Activated T-cell treated with anti-CD3 and anti-CD28 coated beads for 48 hours (primary cell): Measurements from ENCODE around the gene MBD3L1.
A peak's percentile ranks its signal among the peaks of the same experiment; 100 is the strongest.

Experiments
- DNase-seq: peaks from one replicate; pipeline ENCODE4 v3.0.0-alpha.2; 2020; ENCODE audit warnings: low read depth

MBD3L1 gene

DNA sequence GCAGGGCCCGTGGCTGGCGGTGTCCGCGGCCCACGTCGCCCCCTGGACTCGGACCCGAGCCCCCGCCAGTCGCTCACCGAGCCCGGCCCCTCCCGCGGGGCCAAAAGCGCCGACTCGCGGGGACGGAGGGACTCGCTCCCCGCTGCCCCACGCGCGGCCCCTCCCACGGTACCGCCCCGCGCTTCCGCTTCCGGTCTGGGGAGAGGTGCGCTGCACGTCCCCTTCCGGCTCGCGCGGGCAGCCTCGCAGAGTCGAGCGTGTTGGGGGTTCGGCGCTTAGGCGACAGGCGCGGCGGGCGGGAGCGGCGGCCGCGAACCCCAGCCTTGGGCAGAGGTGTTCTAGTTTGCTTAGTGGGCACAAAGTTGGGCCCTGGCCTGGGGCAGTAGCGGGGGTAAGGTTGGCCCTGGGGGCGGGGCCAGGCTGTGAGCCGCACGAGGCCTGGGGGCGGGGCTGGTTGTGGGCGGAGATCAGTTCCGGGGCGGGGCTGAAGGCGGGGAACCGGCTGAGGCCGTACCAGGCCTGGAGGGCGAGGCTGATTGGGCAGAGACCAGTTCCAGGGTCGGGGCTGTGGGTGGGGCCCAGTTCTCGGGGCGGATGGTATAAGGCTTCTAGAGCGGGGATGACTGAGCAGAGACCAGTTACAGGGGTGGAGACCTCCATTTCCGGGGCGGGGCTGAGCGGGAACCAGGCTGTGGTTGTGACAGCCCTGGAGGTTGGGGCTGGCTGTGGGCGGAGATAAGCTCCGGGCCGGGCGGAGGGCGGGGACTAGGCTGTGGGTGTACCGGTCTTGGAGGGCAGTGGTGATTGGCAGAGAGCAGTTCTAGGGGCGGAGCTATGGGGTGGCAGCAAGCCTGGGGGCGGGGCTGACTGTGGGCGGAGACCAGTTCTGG is at the start of gene MBD3L1, which contains the start of gene ZNF558:
TSS of gene MBD3L1 (plus strand) at position 246 of the 890 bp plus-strand sequence. CDS start 10,302 bp downstream, outside the sequence.
TSS of gene ZNF558 (minus strand) at position 173 of the 890 bp plus-strand sequence. CDS start 9,645 bp downstream, outside the sequence.
- peak; percentile 97 for DNase-seq

DNA sequence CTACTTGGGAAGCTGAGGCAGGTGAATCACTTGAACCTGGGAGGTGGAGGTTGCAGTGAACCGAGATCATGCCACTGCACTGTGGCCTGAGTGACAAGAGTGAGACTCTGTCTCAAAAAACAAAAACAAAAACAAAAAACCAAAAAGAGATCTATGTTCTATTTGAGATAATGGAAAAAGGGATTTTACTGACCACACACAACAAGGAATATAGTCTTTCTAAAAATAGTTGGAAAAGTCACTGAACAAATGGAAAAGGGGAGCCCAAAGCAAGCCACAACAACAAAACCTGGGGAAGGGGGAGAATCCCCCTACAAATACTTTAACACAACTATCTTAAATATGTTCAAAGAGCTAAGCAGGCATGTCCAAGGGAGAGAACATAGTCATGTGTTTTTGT is 37.4 kb upstream of the MBD3L1 start:
- no peak for DNase-seq

DNA sequence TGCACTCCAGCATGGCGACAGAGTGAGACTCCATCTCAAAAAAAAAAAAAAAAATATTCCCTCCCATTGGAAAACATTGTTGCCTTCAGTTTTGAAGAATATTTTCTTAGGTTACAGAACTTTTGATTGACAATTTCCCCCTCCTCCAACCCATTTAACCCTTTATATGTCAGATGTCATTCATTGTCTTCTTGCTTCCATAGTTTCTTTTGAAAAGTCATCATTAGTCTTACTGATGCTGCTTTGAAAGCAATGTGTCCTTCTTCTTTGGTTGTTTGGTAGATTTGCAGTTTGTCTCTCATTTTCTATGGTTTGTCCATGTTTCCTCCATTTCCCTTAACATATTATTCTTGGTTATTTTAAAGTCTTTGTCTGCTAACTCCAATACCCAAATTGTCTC is 25.5 kb upstream of the MBD3L1 start:
- no peak for DNase-seq

DNA sequence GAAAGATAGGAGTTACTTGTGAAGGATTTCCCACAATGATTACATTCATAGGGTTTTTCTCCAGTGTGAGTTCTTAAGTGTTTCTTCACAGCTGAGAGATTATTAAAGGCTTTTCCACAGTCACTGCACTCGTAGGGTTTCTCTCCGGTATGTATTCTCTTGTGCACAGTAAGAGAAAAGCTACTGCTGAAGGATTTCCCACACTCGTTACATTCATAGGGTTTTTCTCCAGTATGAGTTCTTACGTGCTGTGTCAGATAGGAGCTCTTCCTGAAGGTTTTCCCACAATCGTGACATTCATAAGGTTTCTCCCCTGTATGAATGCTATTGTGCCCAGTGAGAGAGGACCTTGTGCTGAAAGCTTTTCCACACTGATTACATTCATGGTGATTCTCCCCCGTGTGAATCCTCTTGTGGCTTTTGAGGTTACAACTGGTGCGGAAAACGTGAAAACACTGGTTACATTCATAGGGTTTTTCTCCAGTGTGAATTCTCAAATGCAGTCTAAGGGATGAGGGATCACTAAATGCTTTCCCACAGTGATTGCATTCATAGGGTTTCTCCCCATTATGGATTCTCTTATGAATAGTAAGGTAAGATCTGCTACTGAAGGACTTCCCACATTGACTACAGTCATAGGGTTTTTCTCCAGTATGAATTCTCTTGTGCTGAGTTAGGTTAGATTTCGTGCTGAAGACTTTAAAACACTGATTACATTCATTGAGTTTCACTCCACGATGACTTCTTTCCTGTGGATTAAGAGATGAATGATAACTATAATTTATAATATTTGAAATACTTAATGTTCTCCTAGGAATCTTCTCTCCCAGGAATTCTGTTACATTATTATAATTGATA is 20.6 kb upstream of the MBD3L1 start:
- no peak for DNase-seq

DNA sequence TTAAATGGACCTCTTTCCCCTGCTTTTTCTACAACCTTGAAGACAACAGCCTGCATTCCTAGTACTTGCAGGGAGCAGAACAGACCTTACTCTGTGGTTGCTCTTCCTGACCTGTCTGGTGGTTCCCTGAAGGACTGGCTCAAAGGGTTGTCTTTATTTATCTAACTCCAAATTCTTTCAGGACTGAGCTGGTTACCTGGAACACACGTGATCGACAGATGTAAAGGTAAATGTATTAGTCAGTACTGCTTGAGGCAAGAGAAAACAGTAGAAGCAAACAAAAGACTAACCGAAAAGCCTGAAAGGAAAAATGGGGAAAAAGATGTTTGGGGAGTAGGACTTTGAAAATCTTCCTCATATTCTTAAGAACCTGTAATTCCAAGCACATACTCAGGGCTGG is 18.0 kb upstream of the MBD3L1 start:
- DNase-seq = no peak

DNA sequence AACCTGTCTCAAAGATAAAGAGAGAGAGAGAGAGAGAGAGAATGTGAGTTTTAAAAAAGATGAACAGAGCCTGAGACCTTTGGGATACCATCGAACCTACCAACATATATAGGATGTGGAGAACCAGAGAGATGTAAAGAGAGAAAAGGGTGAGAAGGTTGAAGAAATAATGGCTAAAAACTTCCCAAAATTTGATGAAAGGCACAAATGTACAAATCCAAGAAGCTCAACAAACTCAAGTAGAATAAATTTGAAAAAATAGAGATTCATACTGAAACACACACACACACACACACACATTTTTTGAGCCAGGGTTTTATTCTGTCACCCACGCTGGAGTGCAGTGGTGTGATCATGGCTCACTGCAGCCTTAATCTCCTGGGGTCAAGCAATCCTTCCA is 16.4 kb upstream of the MBD3L1 start:
- DNase-seq = no peak

DNA sequence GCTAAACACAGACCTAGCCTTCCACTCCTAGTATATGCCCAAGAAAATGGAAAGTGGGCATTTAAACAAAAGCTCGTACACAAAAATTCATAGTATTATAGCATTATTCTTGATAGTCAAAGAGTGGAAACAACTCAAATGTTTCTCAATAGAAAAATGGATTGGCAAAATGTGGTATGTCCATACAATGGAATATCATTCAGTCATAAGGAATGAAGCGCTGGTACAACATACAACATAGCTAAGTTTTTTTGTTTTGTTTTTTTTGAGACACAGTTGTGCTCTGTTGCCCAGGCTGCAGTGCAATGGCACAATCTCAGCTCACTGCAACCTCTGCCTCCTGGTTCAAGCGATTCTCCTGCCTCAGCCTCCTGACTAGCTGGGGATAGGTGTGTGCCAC is 11.9 kb upstream of the MBD3L1 start:
- no peak for DNase-seq

DNA sequence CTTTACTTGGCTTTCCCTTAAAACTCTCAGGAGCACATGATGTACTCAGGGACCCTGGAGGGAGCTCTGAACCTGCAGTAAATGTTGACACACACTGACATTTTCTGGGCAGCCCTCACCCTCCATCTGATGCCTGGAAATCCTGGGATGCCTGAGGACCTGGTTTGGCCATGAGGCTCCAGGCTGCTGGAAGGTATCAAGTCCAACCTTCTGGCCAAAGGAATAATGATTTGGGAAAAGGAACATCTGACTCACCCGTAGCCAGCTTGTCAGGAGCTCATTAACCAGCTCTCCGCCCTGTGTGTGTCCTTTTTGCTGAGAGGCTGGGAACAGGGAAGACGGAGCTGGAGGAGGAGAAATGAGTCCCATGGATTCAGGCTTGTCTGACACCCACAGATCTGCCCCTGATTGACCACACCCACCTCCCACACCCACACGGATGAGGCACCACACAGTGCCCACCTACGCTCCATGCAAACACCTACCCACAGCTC is 10.4 kb upstream of the MBD3L1 start:
- no peak for DNase-seq

DNA sequence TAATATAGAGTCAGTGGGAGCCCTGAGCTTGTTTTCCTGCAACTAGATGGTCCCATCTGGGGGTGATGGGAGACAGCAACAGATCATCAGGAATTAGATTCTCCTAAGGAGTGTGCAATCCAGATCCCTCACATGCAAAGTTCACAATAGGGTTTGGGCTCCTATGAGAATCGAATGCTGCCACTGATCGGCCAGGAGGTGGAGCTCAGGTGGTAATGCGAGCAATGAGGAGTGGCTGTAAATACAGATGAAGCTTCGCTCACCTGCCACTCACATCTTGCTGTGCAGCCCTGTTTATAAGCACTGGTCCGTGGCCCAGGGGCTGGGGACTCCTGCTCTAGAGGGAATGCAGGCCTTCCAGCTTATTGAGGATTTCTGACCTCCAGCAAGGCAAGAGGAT is 5.8 kb upstream of the MBD3L1 start:
- DNase-seq = no peak

DNA sequence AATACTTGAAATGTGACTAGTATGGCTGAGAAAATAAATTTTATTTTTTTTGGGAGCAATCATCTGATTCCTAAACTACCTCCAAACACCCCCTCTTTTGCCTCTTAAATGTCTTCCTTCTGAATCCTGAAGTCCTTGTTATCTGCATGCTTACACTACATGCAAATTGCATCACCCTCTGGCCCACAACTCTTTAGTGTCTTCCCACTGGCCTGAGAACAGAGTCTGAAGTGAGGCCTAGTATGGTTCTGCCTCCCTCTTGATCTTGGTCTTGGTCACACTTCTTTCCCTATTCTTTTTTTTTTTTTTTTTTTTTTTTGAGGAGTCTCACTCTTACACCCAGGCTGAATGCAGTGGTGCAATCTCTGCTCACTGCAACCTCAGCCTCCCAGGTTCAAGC is 4.9 kb upstream of the MBD3L1 start:
- DNase-seq = no peak

DNA sequence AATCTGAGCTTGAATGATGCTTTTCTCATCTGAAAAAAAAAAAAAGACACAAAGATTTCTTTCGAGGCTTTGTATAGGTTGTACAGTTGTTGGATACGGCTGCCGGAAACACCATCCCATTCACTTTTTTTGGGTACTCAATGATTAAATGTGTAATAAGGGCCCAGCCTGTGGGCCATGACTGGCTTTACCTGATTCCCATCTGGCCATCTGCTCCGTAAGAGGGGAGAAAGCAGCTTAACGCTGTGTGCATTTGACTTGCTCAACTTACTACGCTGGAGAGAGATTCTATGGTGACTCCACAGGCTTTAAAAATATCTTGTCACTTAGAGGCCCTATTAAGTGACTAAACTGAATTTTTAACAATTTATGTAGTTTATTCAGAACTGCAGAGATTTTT is 804 bp upstream of the MBD3L1 start:
- no peak for DNase-seq

DNA sequence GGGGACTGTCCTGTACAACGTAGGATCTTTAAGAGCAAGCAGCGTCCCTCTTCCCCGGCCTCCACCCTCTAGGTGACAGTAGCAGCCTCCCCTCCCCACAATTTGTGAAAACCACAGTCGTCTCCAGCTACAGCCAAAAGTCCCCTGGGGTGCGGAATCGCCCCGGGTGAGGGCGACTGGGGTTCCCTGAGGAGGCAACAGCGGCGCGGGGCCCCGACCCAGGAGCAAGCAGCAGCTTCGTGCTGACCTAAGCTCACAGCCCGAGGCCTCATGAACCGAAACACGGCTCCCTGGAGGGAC is 395 bp upstream of the MBD3L1 start:
- no peak for DNase-seq

DNA sequence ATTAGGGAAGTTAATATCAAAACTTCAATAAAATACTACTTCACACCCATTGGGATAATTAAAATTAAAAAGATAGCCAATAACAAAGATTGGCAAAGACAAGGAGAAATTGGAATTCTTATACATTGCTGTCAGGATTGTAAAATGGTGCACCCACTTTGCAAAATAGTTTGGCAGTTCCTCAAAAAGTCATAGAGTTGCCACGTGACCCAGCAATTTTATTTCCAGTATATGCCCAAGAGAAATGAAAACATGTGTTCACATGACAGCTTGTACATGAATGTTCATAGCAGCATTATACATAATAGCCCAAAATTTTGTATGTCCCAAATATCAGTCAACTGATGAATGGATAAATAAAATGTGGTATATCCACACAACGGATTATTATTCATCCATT is 3.3 kb downstream of the MBD3L1 start:
- DNase-seq = no peak

DNA sequence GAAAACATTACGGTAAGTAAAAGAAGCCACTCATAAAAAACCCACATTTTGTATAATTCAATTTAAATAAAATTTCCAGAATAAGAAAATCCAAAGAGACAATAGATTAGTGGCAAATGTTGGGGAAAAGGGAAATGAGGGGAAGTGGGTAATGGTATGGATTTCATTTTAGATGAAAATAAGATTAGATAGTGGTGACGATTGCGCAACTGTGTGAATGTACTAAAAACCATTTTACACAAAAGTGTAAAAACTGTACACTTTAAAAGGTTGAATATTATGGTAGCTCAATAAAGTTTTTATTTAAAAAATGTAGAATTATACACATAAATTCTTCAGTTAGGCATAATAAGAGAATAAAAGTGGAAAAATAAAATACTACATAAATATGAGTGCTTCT is 3.7 kb downstream of the MBD3L1 start:
- DNase-seq = no peak

DNA sequence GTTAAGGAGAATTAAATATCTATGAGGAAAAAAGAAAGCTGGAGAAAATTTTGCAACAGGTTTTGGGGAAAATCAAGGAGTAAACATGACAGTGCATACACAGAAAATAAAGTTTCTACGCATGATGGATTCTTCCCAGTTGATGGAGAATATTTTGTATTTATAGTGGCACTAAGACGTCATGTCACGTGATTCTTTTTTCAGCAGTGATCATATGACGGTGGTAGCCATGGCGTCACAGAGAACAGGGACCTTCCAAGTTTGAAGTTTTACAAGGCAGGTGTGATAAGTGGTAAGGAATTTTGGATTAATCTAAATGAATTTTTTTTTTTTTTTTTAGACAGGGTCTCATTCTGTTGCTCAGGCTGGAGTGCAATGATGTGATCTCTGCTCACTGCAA is 8.5 kb downstream of the MBD3L1 start:
- no peak for DNase-seq

DNA sequence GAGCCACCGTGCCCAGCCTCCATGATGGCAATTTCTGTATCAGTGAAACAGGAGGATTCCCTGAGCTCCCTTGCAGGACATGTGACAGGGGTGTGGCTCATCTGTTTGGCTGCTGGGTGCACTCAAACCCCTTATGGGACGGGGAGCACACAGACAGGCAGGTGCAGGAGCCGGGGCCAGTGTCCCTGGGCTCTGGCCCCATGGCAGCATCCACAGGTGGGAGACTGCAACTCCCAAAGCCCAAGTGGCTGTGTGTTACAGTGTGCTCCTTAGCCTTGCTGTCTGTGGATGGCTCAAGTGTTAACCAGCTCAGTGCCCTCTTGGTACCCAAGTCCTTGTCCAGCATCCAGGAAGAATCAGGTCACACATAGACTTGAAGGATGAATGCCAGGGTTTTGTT is 14.6 kb downstream of the MBD3L1 start:
- no peak for DNase-seq

DNA sequence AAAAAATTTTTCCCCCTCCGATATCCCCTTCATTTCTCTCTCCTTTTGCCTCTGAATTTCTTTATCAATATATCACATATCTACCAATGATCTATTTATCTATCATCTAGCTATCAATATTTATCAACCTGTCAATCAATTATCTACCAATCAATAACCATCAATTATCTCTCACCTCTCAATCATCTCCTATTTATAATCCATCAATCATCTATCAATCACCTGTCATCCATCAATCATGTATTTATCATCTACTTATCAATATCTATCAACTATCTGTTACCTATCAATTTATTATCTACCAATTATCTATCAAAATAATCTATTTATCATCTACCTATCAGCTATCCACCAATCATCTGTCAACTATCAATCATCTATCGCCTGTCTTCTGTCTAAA is 17.1 kb downstream of the MBD3L1 start:
- no peak for DNase-seq

DNA sequence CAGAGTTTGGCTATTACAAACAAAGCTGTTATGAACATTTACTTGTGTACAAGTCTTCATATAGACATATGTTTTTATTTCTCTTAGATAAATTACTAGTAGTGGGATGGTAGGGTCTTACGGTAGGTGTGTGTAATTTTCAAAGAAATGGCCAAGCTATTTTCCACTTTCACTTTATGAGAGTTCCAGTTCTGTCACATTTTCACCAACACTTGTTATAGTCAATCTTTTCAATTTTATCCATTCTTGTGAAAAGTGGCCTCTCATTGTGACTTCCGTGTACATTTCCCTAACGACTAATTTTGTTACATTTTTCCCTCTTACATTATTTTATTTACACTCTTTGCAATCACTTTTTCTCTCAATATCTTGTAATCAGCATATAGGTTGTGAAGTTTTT is 18.3 kb downstream of the MBD3L1 start:
- DNase-seq = no peak

DNA sequence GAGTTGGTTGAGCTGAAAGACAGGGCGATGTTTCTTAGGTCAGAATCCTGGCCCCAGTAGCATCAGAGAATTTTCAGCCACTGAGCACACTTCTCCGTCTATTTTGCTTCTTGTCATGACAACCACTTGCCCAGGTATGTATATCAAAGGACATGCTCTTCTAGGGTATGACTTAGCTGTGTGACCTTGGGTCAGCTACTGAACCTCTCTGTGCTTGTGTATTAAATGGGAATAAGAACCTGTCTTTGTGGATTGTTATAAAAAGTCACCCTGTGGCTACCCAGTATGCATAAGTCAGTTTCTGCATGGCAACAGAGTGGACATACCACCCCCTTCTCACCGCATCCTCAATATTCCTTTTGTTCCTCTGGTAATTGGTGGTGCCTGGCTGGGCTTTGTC is 26.1 kb downstream of the MBD3L1 start:
- no peak for DNase-seq

DNA sequence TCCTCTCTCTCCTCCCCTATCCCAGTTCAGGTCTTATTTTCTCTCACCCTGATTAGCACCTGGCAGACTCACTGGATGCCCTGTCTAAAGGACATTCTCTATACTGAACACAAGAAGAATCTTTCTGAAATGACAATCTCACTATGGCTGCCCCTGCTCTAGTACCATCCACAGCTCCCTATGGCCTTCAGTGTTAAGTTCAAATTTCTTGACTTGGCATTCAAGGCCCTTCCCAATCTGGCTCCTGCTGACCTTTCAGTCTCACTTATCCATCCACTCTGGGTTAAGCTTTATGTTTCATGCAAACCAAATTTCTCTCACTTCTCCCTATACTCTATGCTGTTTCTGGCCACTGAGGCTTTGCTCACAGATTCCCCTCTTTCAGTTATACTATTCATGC is 34.2 kb downstream of the MBD3L1 start:
- no peak for DNase-seq

DNA sequence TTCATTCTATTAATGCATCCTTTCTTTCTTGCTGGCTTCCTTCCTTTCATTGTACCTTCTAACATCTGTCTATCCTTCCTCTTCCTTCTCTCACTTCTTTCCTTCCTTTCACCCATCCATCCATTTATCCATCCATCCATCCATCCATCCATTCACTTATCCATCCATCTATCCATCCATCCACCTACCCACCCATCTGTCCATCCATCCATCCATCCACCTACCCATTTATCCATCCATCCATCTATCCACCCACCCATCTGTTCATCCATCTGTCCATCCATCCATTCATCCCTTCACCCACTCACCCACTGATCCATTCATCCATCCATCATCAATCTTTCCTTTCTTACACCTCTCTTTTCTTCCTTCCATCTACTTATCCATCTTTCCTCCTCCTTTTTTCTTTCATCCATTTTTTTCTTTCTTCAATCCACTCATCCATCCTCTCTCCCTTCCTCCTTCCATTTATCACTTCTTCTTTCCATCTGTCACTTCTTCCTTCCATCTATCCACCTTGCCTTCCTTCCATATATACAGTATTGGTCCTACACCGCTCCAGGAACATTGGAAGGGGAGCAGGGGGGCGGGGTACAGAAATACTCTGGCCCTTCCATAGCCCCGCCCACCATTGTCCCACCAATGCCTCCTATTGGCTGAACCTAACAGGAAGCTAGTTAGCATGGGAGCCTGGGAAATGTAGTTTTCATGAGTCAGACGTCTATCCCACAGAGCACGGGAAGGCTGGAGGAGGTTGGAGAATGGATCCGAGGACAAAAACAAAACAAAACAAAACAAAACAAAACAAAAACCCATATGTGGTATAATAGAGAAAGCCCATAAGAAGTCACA is 45.9 kb downstream of the MBD3L1 start:
- DNase-seq = no peak

DNA sequence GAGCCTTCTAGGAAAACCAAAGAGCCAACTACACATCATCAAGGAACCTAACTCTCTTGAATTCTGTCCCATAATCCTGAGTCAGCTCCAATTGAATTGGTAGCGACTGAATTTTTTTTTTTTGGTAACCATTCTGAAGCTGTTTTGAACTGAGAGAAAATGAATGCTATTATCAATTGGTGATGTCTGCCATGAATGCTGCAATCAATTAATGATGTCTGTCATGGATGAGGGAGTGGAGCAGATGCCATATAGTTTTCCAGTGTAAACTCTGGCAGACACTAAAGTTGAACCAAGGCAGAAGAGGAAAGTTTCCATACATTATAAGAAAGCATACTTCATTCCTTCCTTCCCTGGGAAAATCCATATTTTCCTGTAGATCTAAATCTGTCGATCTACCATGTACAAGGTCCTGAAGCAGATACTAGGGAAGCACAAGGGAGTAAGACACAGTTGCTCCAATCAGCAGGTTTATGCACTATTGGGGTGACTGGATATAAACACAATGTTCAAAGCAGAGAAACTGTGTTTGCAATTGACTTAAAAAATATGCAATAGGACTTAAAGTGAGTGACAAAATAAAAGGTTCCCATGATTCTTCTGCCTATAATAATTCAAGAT is 48.8 kb downstream of the MBD3L1 start:
- no peak for DNase-seq
